Type B pancreatic cell (in vitro differentiated cells): Measurements from ENCODE around the gene FBXW4. TPM values are rescaled to one million over a fixed set of nuclear protein-coding genes. Genes with fewer than 3 reads are reported as not detected.

ENCODE experiments used
- DNase-seq: peaks from one replicate; pipeline ENCODE4 v3.0.0; 2021; ENCODE audit warnings: mixed read lengths; ENCODE audit not compliant: unreplicated experiment; ENCODE audit errors: extremely low spot score
- H3K27ac Mint-ChIP-seq: 2 replicates; pipeline ENCODE4 v1.8.0; 2021; ENCODE audit warnings: mild to moderate bottlenecking, mixed read lengths
- H3K27me3 Mint-ChIP-seq: 2 replicates; pipeline ENCODE4 v1.8.0; 2021; ENCODE audit warnings: mixed read lengths
- H3K36me3 Mint-ChIP-seq: 2 replicates; pipeline ENCODE4 v1.8.0; 2021; ENCODE audit warnings: mixed read lengths
- H3K4me1 Mint-ChIP-seq: one replicate; pipeline ENCODE4 v1.8.0; 2021; ENCODE audit warnings: mixed read lengths; ENCODE audit not compliant: unreplicated experiment
- H3K4me3 Mint-ChIP-seq: 2 replicates; pipeline ENCODE4 v1.8.0; 2021; ENCODE audit warnings: mild to moderate bottlenecking, mixed read lengths
- H3K9me3 Mint-ChIP-seq: 2 replicates; pipeline ENCODE4 v1.8.0; 2021; ENCODE audit warnings: mixed read lengths
- CTCF ChIP-seq: fragments of 200-600 bp; sonication (generic); conservative IDR thresholded peaks from 2 replicates; pipeline ENCODE4 v1.5.0; 2021; ENCODE audit warnings: antibody characterized with exemption, mild to moderate bottlenecking
- total RNA-seq: library from RNA; stranded (reverse); gene quantifications from 2 replicates; pipeline ENCODE4 v1.2.1, GENCODE V29; 2021; ENCODE audit warnings: low replicate concordance

The FBXW4 gene
- total RNA-seq, 1 donor from 2014 or later, result 43.7 TPM

- no peak overlapping the region for H3K27ac Mint-ChIP-seq
- H3K4me3 Mint-ChIP-seq, result no peak overlapping the region
- H3K36me3 Mint-ChIP-seq, result no peaks in the 10 kb centered on the region
Measured at GRCh38 chr10:101726115-101726387, 31.1 kb upstream of the FBXW4 start.

GRCh38 chr10:101725296-101726114 lies 30.5 kb upstream of the FBXW4 start:
- DNase-seq, result no peak
- Mint-ChIP-seq H3K4me1 (peaks cover 12% of the 10 kb centered on the region), H3K9me3 (no peaks in the 10 kb centered on the region), H3K36me3 (no peaks in the 10 kb centered on the region), H3K4me3 (no peak overlapping the region), H3K27me3 (peaks cover 10% of the 10 kb centered on the region), H3K27ac (no peak overlapping the region)
- TF ChIP-seq CTCF, result no peak

More at GRCh38 chr10:101726115-101726387, 31.1 kb upstream of the FBXW4 start:
- Mint-ChIP-seq H3K4me1 (peaks cover 12% of the 10 kb centered on the region), H3K27me3 (peaks cover 10% of the 10 kb centered on the region), H3K9me3 (no peaks in the 10 kb centered on the region)
- no peak for DNase-seq
- TF ChIP-seq CTCF, result no peak

- no peak for DNase-seq
- H3K4me3 Mint-ChIP-seq, result no peak overlapping the region
Measured at GRCh38 chr10:101724446-101724845, 29.5 kb upstream of the FBXW4 start.

GRCh38 chr10:101723176-101723575 lies 28.2 kb upstream of the FBXW4 start:
- no peak overlapping the region for H3K27ac Mint-ChIP-seq
- no peak for TF ChIP-seq CTCF
- no peak overlapping the region for H3K4me3 Mint-ChIP-seq
- H3K36me3 Mint-ChIP-seq, result no peaks in the 10 kb centered on the region
- no peaks in the 10 kb centered on the region for H3K9me3 Mint-ChIP-seq
- H3K27me3 Mint-ChIP-seq, result peaks cover 14% of the 10 kb centered on the region
- DNase-seq, result no peak
- peaks cover 12% of the 10 kb centered on the region for H3K4me1 Mint-ChIP-seq

More at GRCh38 chr10:101724446-101724845, 29.5 kb upstream of the FBXW4 start:
- H3K27me3 Mint-ChIP-seq, result peaks cover 14% of the 10 kb centered on the region
- no peaks in the 10 kb centered on the region for H3K36me3 Mint-ChIP-seq
- no peaks in the 10 kb centered on the region for H3K9me3 Mint-ChIP-seq
- H3K4me1 Mint-ChIP-seq, result peaks cover 12% of the 10 kb centered on the region
- no peak for TF ChIP-seq CTCF
- no peak overlapping the region for H3K27ac Mint-ChIP-seq

GRCh38 chr10:101721806-101722205 lies 26.8 kb upstream of the FBXW4 start:
- DNase-seq, result no peak
- no peak for TF ChIP-seq CTCF
- H3K4me3 Mint-ChIP-seq, result no peak overlapping the region
- peaks cover 14% of the 10 kb centered on the region for H3K27me3 Mint-ChIP-seq
- no peaks in the 10 kb centered on the region for H3K36me3 Mint-ChIP-seq
- H3K9me3 Mint-ChIP-seq, result no peaks in the 10 kb centered on the region
- no peak overlapping the region for H3K27ac Mint-ChIP-seq
- peaks cover 12% of the 10 kb centered on the region for H3K4me1 Mint-ChIP-seq
